NCI-H2029 treated with DMSO at 0.1 percent for 48 hours (cell line): Measurements from ENCODE around the gene LIMS4.
"Not testable (repeated sequence)": the region's sequence is repeated elsewhere in the genome, so short reads cannot be mapped to it uniquely, and the experiment has no call there.

Experiments used
- DNase-seq: peaks from one replicate; lab custom pipeline; 2025; lab: John Stamatoyannopoulos, UW

Gene LIMS4, protein sequence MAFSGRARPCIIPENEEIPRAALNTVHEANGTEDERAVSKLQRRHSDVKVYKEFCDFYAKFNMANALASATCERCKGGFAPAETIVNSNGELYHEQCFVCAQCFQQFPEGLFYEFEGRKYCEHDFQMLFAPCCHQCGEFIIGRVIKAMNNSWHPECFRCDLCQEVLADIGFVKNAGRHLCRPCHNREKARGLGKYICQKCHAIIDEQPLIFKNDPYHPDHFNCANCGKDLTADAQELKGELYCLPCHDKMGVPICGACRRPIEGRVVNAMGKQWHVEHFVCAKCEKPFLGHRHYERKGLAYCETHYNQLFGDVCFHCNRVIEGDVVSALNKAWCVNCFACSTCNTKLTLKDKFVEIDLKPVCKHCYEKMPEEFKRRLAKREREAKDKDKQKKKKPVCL

DNA sequence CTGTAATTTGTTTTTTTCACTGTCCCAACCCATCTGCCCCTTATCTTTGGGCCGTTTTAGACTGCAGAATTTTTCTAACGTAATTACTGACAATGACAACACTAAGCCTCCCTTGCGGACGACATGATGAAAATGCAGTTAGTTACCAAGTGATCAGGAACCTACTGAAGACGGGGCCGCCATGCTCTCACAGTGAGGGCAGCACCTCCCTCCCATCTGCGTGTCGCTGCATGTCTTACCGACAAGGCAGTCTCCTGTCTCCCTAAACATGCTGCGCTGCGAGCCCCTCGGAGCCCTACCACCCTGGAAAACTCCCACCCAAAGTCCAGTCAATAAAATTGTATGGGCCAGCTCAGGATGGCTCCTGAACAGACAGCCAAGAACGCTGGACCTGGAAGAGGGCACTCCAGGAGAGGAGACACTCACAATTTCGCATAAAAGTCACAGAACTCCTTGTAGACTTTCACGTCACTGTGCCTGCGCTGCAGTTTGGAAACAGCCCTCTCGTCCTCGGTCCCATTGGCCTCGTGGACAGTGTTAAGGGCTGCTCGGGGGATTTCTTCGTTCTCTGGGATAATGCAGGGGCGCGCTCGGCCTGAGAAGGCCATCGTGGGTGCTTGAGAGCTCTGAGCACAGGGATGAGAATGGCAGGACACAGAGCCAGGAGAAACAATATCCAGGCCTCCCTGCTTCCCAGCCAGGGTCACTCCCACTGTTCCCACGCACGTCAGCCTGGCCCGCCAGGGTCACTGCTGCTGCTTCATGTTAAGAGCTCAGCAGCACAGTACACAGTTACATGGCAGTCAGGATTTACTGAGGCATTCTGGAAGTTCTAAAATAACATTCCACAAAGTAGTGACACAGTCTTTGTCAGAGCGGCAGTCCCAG, at the start of gene LIMS4:
TSS of gene LIMS4 (minus strand) at position 646 of the 888 bp plus-strand sequence. CDS start at position 608, 38 bp downstream.
- not testable (repeated sequence) for DNase-seq

DNA sequence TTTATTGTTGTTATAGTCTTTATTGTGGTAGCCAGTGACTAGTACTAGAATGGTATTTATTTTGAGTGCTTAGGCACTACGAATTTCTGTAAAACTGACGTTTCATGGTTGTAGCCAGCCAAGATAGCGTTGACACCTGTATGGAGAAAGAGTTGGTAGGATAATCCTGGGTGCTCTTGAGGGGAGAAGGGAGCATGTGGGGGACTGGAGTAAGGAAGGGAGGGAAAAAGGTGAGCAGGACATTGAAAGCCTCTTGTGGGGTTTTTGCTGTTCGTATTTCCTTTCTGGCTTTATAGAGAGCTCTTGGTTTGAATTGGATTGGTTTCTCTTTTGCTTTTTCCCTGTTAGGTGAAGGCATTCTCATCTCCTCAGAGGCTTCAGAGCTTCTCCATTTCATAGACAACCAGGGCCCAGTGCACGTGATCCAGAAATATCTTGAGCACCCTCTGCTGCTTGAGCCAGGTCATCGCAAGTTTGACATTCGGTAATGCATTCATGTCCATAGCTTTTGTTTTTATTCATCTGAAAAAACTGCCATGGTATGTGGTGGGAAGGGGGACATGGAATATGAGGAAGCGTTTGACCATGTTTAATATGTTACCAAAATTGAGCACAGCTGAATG, 27.2 kb upstream of the LIMS4 start:
- not testable (repeated sequence) for DNase-seq

DNA sequence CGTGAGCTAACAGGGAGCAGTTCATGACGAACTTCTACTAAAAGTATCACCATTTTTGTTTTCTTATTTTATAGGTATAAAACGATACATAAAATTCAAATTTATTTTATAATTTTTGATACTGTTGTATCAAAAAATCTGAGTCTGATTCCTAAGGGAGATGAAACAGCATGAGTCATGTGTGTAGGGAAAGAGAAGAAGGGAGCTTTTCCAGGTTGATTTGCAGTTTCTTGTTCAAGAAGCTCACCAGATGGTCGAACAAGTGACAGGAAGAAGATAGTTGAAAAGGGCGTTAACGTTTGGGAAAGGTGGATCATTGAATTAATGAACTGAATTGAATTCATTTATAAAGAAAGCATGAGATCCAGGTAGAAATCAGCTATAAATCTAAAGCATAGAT, 23.4 kb upstream of the LIMS4 start:
- DNase-seq, result not testable (repeated sequence)

DNA sequence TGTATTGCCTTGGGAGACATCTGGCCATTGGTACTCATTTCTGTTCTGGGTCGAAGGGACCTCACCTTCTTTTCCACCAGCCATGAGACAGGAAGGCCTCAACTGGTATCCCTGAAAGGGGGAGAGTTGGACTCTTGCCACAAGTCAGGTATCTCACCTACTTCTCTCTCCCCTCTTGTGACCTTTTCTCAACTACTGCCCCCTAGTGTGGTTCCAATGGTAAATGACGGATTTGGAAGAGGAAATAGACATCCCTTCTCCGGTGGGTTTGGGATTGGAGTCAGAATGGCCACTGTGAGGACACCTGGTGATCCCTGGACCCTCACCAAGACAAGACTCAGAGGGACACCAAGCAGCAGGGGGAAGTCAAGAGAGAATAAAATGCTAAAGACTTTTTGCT, 21.9 kb upstream of the LIMS4 start:
- DNase-seq, result not testable (repeated sequence)

DNA sequence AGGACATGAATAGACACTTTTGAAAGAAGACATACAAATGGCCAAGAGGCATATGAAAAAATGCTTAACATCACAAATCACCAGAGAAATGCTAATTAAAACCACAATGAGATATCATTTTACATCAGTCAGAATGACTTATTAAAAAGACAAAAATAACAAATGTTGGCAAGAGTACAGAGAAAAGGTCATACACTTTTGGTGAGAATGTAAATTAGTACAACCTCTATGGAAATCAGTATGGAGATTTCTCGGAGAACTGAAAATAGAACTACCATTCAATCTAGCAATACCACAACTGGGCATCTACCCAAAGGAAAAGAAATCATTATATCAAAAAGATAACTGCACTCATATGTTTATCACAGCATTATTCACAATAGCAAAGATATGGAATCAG, 16.4 kb upstream of the LIMS4 start:
- not testable (repeated sequence) for DNase-seq

DNA sequence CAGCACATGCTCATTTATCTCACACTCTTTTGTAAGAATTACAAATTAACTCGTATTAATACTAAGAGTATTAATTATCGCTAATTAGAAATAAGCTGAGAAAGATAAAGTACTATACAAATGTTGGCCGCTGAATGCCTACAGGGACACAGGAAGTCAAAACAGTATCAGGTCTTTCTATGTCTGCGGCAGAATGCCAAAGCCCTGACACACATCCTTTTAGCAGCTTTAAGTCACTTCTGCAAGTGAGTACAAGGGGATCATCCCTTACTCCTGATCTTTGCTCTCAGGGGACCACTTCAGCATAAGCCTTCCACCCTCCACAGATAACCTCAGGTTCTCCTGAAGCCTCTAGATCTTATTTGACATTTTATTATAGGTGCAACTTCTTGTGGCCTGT, 10.1 kb upstream of the LIMS4 start:
- DNase-seq, result not testable (repeated sequence)

DNA sequence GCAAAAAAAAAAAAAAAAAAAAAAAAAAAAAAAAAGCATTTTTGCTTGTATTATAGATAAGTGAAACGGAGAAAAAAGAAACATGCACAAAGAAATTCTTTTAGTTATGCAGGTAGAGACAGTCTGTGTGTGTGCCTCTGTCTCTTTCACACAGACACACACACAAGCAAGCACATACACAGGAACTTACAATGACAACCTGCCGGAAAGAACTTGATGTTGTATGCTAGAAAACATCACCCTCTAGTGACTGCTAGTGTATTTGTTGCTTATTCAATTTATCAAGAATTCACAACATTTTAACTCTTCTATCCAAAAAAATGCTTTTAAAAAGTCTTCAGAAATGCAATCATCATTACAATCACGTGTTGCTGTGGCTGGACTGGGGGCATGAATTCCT, 8.6 kb upstream of the LIMS4 start:
- DNase-seq, result not testable (repeated sequence)

DNA sequence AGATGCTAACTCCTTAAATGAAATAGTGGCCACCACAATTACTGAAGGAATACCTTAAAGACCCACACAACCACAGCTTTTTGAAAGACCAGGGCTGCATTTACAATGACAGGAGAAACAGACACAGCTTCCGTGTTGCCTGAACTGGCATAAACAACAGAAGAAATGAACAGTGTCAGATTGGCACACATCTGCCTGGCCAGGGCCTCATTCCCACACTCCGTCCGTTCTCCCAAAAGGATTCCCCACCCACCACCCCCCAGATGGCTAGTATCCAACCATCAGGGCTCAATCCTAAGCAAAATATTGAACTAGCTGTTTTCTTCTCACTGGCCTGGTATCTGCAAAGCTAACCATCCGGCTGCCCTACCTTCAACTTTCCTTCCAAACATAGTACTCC, 7.5 kb upstream of the LIMS4 start:
- DNase-seq, result not testable (repeated sequence)

DNA sequence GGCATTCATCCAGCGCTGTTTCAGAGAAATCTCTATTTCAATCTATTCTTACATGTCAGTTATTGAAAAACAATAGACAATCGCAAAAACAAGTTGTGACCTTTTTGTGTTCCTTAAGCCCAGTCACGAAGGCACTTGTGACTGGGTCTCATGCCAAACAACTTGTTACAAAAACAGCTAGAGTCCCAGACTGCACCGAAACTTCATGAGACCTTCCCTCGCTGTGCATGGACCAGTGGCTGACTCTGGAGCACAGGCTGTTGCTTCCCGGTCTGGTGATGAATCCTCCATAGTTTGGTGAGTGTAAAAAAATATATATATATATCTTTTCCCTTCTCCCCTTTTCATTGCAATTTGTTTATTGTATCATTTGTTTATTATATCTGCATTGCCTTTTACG, 4.8 kb upstream of the LIMS4 start:
- DNase-seq, result not testable (repeated sequence)

DNA sequence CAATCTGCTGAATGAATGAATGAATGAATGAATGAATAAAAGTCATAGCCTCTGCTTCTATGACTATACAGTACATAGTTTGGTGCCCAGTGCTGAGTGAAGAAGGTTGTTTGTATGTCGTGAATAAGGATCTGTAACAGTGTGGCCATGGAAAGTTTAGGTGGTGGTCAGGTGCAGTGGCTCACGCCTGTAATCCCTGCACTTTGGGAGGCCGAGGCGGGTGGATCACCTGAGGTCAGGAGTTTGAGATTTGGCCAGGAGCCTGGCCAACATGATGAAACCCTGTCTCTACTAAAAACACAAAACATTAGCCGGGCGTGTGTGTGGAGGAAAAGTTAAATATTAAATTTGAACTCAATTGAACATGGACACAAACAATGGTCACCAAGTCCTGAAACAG, 4.3 kb upstream of the LIMS4 start:
- not testable (repeated sequence) for DNase-seq

DNA sequence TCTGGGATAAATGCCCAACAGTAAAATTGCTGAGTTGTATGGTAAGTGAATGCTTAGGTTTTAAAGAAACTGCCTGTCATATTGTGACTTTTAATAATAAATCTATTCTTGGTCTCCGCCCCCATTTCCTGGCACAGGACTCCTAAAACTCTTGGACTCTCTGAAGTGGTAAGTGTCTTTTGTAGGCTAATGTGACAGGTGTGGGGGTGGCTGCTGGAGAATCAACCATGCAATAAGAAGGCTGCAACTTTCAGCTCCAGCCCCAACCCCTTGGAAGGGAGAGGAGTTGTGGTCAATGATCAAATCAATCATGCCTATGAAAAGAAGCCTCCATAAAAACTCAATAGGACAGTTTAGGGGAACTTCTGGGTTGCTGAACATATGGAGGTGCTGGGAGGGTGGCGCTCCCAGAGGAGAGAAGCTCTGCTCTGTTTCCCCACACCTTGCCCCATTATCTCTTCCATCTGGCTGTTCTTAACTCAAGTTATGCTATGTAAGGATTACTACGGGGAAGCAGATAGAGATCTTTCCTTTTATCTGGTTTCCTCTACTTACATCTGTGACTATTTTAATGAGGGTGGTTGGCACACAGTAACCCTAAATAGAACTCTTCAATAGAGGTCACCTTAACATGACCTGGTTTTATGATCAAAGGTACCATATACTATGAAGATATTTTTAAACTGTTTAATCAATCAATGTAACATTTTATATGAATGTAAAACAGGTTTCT, 3.2 kb upstream of the LIMS4 start:
- DNase-seq, result not testable (repeated sequence)

DNA sequence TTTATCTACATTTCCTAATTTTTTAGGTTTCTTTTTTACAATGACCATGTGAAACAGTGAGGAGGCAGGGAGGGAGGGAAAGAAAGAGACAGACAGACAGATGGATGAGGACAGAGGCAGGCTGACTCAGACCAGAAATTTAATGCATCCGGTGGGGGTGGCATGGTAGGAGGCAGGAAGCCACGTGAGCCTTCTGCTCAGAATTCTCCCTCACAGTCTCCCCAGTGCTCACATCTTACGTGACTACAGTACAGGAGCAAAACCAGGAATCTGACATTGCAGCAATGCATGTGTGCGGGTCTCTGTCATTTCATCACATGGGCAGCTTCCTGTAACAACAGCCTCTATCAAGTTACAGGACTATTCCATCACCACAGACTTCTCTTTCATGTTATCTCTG, 2.3 kb upstream of the LIMS4 start:
- DNase-seq, result not testable (repeated sequence)

DNA sequence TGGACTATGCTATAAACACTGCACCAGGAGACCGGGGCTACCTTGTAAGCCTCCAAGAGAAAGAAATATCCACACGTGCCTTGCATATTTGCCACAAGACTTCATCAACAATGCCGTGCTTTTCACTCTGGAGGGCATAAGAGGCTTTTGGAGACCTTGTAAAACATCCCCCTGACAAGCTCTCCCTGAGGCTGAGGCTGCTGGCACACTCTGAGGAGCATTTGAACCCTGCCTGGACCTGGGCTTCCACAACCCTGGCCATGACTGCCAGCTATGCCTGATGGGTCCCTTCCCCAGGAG, 393 bp upstream of the LIMS4 start:
- DNase-seq, result not testable (repeated sequence)

DNA sequence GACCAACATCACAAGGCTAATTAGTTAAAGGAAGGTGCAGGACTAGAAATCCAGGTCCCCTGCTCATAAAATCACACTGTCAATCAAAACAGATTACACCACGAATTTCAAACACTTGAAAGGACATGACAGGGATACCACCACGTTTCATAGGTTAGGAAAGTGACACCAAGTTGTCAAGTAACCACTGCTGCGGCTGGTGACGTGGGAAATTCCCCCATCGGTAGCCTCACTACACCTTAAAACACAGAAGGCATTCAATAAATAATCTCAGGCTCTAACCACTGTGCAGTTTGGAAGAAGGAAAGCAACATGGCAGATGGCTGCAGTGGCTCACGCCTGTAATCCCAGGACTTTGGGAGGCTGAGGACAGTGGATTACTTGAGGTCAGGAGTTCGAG, 3.7 kb downstream of the LIMS4 start:
- DNase-seq, result not testable (repeated sequence)

DNA sequence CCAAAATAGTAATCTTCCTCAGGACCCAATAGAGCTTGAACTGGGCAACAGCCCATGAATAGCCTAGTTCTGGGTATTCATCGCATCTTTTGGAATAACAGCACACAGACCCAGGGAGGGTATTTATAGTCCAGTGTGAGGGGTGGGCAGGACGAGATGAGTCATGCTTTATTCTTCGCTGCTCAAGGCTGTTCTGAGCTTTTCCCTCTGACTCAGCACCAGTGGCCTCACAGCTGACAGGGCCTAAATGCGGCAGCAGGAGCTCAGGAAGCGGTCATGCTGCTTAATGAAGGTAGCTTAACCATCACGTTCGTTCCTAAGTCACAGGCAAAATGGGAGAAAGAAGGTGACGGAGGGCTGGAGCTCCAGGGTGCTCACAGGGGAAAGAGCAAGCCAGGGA, 7.3 kb downstream of the LIMS4 start:
- DNase-seq, result not testable (repeated sequence)

DNA sequence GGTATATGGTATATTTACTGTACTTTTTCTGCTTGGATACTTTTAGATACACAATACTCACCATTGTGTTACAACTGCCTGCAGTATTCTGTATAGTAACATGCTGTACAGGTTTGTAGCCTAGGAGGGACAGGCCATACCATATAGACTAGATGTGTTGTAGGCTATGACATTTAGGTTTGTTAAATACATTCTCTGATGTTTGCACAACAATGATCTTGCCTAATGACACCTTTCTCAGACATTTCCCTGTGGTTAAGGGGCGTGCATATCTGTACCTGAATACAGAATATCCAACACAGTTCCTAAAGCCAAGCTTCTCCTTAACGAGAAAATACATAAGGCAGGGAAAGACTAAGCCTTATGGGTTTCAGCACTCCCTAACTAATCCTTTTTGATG, 10.2 kb downstream of the LIMS4 start:
- not testable (repeated sequence) for DNase-seq

DNA sequence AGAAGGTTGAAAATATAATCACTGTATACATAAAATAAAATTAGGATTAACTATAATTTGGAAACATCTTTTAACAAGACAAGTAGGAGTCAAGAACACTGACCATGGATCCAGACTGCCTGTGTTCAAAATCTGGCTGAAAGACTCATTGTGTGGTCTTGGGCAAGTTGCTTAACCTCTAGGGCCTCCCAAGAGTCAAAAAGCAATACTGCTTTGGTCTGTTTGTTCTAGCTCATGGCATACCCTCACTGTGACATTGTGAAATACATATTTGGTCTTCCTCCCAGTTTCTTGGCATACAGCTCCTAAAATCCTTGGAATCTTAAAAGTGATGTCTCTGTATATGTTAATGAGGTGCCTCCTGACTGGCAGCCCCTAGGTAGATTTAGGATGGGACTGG, 12.3 kb downstream of the LIMS4 start:
- not testable (repeated sequence) for DNase-seq

DNA sequence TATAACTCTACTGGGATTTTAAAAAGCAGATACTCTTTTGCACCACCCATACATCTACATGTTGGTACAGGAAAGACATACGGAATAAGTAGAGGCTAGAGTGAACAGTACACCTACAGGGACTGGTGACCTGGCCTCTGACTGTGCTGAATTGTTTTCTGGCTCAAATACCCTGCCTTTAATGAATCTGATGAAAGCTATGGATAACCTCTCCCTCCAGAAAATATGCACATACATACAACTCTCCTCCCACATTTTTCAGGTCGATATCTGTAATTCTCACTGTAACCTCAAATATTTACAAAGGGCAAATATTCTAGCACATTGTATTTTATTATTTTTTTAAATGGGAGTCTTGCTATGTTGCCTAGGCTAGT, 15.4 kb downstream of the LIMS4 start:
- not testable (repeated sequence) for DNase-seq

DNA sequence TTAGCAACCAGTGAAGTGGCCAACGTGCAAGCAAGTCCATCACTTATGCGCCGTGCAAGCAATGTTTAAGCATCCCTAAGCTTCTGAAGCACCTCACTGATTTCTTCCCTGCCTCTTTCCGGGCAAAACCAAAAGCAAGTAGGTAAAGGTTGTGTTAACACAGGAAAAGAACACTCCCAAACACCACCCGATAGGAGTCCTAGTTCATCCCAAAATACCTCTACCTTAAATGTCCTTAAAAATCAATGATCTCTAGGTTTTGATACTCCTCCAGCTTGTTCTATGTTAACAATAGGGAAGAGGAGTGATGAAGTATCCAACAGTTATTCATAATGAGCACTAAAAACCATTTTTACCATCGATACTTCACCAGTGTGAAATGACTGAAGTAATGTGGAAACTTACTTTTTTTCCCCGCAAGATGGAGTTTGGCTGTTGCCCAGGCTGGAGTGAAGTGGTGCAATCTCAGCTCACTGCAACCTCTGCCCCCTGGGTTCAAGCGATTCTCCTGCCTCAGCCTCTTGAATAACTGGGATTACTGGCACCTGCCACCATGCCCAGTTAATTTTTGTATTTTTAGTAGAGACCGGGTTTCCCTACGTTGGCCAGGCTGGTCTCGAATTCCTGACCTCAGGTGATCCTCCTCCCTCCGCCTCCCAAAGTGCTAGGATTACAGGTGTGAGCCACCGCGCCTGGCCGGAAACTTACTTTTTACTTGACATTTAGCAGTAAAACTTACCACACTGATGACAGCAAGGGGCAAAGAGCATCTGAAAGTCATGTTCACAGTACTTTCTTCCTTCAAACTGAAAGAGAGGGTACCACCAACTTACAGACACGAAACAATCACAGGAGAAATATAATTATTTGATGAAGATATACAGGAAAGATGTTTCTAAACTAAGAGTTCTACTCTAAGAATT, 16.1 kb downstream of the LIMS4 start:
- DNase-seq, result not testable (repeated sequence)

DNA sequence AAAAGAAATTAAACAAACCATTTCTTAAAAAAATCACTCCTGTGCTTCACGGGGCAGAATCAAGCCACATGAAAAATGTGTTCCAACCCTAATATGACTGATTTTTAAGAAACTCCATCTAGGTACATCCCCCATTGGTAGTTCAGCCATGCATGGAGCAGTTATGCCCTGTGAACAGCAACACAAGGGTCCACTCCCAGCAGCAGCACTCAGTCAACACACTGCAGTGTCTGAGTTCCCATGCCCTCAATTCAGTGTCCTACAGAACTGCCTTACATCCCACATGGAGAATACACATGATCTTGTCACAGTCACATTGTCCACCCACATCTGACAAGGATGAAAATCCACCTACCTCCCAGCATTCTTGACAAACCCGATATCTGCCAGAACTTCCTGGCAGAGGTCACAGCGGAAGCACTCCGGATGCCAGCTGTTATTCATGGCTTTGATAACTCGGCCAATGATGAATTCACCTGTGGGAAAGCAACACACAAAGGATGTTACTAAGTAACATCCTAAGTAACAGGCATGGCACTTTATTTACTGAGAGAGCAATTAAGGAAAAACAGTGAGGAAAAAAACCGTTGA, 17.4 kb downstream of the LIMS4 start:
- DNase-seq, result not testable (repeated sequence)
